H9 (cell line): ENCODE results near the gene ARHGAP1. TPM values are rescaled to one million over a fixed set of nuclear protein-coding genes. Genes with fewer than 3 reads are reported as not detected.

Source experiments
- DNase-seq: peaks from one replicate; pipeline ENCODE4 v3.0.0-alpha.2; 2017
- H2AFZ ChIP-seq: one replicate; pipeline ENCODE4 v1.6.1; 2013; ENCODE audit warnings: mild to moderate bottlenecking, low read length, control low read depth, moderate library complexity
- H2AK5ac ChIP-seq: 2 replicates; pipeline ENCODE4 v1.6.1; 2013; ENCODE audit warnings: low read length, control low read depth, mixed read lengths; ENCODE audit not compliant: insufficient read length
- H2BK120ac ChIP-seq: one replicate; pipeline ENCODE4 v1.6.1; 2013; ENCODE audit warnings: low read depth, mild to moderate bottlenecking, low read length, control low read depth, inconsistent platforms; ENCODE audit not compliant: poor library complexity, severe bottlenecking
- H2BK12ac ChIP-seq: 2 replicates; pipeline ENCODE4 v1.6.1; 2013; ENCODE audit warnings: low read length, control low read depth, mixed read lengths, low read depth; ENCODE audit not compliant: insufficient read length
- H2BK15ac ChIP-seq: 2 replicates; pipeline ENCODE4 v1.6.1; 2013; ENCODE audit warnings: low read depth, low read length, control low read depth
- H2BK20ac ChIP-seq: one replicate; pipeline ENCODE4 v1.6.1; 2013; ENCODE audit warnings: low read depth, mild to moderate bottlenecking, low read length, control low read depth, inconsistent platforms; ENCODE audit not compliant: poor library complexity, severe bottlenecking
- H2BK5ac ChIP-seq: 2 replicates; pipeline ENCODE4 v1.6.1; 2013; ENCODE audit warnings: low read length, control low read depth, mixed read lengths; ENCODE audit not compliant: insufficient read length
- H3K14ac ChIP-seq: 2 replicates; pipeline ENCODE4 v1.6.1; 2013; ENCODE audit warnings: low read length, control low read depth; ENCODE audit not compliant: insufficient read depth
- H3K18ac ChIP-seq: 2 replicates; pipeline ENCODE4 v1.6.1; 2013; ENCODE audit warnings: low read depth, mild to moderate bottlenecking, mixed read lengths, low read length, control low read depth; ENCODE audit not compliant: insufficient read length
- H3K23ac ChIP-seq: 2 replicates; pipeline ENCODE4 v1.6.1; 2013; ENCODE audit warnings: low read length, control low read depth, mixed read lengths, low read depth; ENCODE audit not compliant: insufficient read length
- H3K23me2 ChIP-seq: 2 replicates; pipeline ENCODE4 v1.6.1; 2013; ENCODE audit warnings: low read depth, mild to moderate bottlenecking, mixed read lengths, low read length, control low read depth; ENCODE audit not compliant: insufficient read length, poor library complexity, severe bottlenecking
- H3K27ac ChIP-seq: 2 replicates; pipeline ENCODE4 v1.5.1; 2013; ENCODE audit warnings: low read length, control low read depth, mixed read lengths, low read depth; ENCODE audit not compliant: insufficient read length
- H3K27me3 ChIP-seq: 2 replicates; pipeline ENCODE4 v1.6.1; 2013; ENCODE audit warnings: low read length, control low read depth, inconsistent platforms; ENCODE audit not compliant: insufficient read depth
- H3K4ac ChIP-seq: 2 replicates; pipeline ENCODE4 v1.6.1; 2013; ENCODE audit warnings: low read depth, mild to moderate bottlenecking, control low read depth, inconsistent platforms, low read length, moderate library complexity
- H3K4me1 ChIP-seq: 2 replicates; pipeline ENCODE4 v1.6.1; 2013; ENCODE audit warnings: low read length, control low read depth, inconsistent platforms; ENCODE audit not compliant: insufficient read depth
- H3K4me2 ChIP-seq: 2 replicates; pipeline ENCODE4 v1.6.1; 2013; ENCODE audit warnings: low read length, control low read depth, mixed read lengths; ENCODE audit not compliant: insufficient read length, insufficient read depth
- H3K56ac ChIP-seq: 2 replicates; pipeline ENCODE4 v1.6.1; 2013; ENCODE audit warnings: low read depth, mild to moderate bottlenecking, mixed read lengths, low read length, control low read depth; ENCODE audit not compliant: insufficient read length
- H3K79me1 ChIP-seq: 2 replicates; pipeline ENCODE4 v1.6.1; 2013; ENCODE audit warnings: low read depth, mild to moderate bottlenecking, moderate library complexity, low read length, control low read depth, inconsistent platforms; ENCODE audit not compliant: insufficient read depth, poor library complexity, severe bottlenecking
- H3K79me2 ChIP-seq: 2 replicates; pipeline ENCODE4 v1.6.1; 2013; ENCODE audit warnings: low read length, control low read depth, inconsistent platforms; ENCODE audit not compliant: insufficient read depth
- H3K9ac ChIP-seq: 2 replicates; pipeline ENCODE4 v1.6.1; 2013; ENCODE audit warnings: low read length, control low read depth, mixed read lengths; ENCODE audit not compliant: insufficient read length; ENCODE audit errors: extremely low read depth
- H3K9me3 ChIP-seq: one replicate; pipeline ENCODE4 v1.6.1; 2013; ENCODE audit warnings: low read depth, low read length, inconsistent platforms; ENCODE audit not compliant: control insufficient read depth
- H3T11ph ChIP-seq: one replicate; pipeline ENCODE4 v1.6.1; 2013; ENCODE audit warnings: mild to moderate bottlenecking, low read length, control low read depth, inconsistent platforms
- H4K20me1 ChIP-seq: one replicate; pipeline ENCODE4 v1.6.1; 2013; ENCODE audit not compliant: control insufficient read depth, insufficient read length, insufficient read depth
- H4K5ac ChIP-seq: 2 replicates; pipeline ENCODE4 v1.6.1; 2013; ENCODE audit warnings: low read depth, mild to moderate bottlenecking, mixed read lengths, low read length, control low read depth; ENCODE audit not compliant: insufficient read length
- H4K8ac ChIP-seq: replicated peaks from 2 replicates; pipeline ENCODE4 v1.6.1; 2013; ENCODE audit warnings: low read length, control low read depth, mixed read lengths, low read depth; ENCODE audit not compliant: insufficient read length
- H4K91ac ChIP-seq: 2 replicates; pipeline ENCODE4 v1.6.1; 2013; ENCODE audit warnings: low read depth, mild to moderate bottlenecking, moderate library complexity, mixed read lengths, low read length, control low read depth; ENCODE audit not compliant: insufficient read length
- H3K27ac Mint-ChIP-seq, 3 experiments: 2 replicates in 2 of 3; 3 replicates in 1 of 3; pipeline ENCODE4 v1.8.0; 2020 to 2021; ENCODE audit warnings: mixed read lengths in 3 of 3, mild to moderate bottlenecking in 1 of 3, moderate library complexity in 1 of 3
- H3K27me3 Mint-ChIP-seq: 2 replicates; pipeline ENCODE4 v1.8.0; 2021; ENCODE audit warnings: low read depth, mild to moderate bottlenecking, moderate library complexity, mixed read lengths
- H3K36me3 Mint-ChIP-seq, 3 experiments: 2 replicates in 2 of 3; 3 replicates in 1 of 3; pipeline ENCODE4 v1.8.0; 2020 to 2021; ENCODE audit warnings: low read depth in 3 of 3, mixed read lengths in 3 of 3; ENCODE audit not compliant: insufficient read depth in 1 of 3
- H3K4me1 Mint-ChIP-seq, 2 experiments: 2 replicates each; pipeline ENCODE4 v1.8.0; 2020; ENCODE audit warnings: mixed read lengths in 2 of 2
- H3K4me3 Mint-ChIP-seq, 2 experiments: 2 replicates in 1 of 2; 3 replicates in 1 of 2; pipeline ENCODE4 v1.8.0; 2020 to 2021; ENCODE audit warnings: mild to moderate bottlenecking in 2 of 2, mixed read lengths in 2 of 2, moderate library complexity in 1 of 2
- H3K9me3 Mint-ChIP-seq, 2 experiments: 2 replicates in 1 of 2; 3 replicates in 1 of 2; pipeline ENCODE4 v1.8.0; 2020; ENCODE audit warnings: mild to moderate bottlenecking in 2 of 2, mixed read lengths in 2 of 2, moderate library complexity in 1 of 2
- WGBS: extraction: QIAGEN DNeasy Blood & Tissue Kit; methylation state at CpG from one replicate; pipeline ENCODE4 v1.1.7; 2013; ENCODE audit warnings: missing lambda C conversion rate, low lambda C conversion rate, mixed read lengths; ENCODE audit not compliant: insufficient read length; ENCODE audit errors: extremely low coverage; 5-methylcytosine and 5-hydroxymethylcytosine counted together
- total RNA-seq: library from RNA; stranded (reverse); gene quantifications from 2 replicates; pipeline ENCODE4 v1.2.1, GENCODE V29; 2021
- TF ChIP-seq, protein P1 (sequence below): fragments of 200-600 bp; sonication (generic); conservative IDR thresholded peaks from 3 replicates; pipeline ENCODE4 v1.8.0; 2021; ENCODE audit warnings: antibody characterized with exemption, mild to moderate bottlenecking

The ARHGAP1 gene
- total RNA-seq, 1 experiment from 2014 or later = 45.3 TPM

- Histone ChIP-seq H2AFZ (no peak overlapping the region), H2BK12ac (no peak overlapping the region), H3K4me1 (no peaks in the 10 kb centered on the region), H3K56ac (no peak overlapping the region), H3K9ac (no peak overlapping the region), H3K27me3 (no peaks in the 10 kb centered on the region), H4K20me1 (no peaks in the 10 kb centered on the region), H3T11ph (no peak overlapping the region), H3K14ac (no peak overlapping the region), H3K79me1 (no peaks in the 10 kb centered on the region), H3K79me2 (no peaks in the 10 kb centered on the region), H3K4me2 (no peak overlapping the region), H3K27ac (no peak overlapping the region), H2BK120ac (no peak overlapping the region), H2BK20ac (no peak overlapping the region), H3K23ac (no peak overlapping the region), H3K9me3 (no peaks in the 10 kb centered on the region), H2BK15ac (no peak overlapping the region), H2AK5ac (no peak overlapping the region), H3K23me2 (no peaks in the 10 kb centered on the region), H4K8ac (no peak overlapping the region), H2BK5ac (no peak overlapping the region), H3K4ac (no peak overlapping the region), H3K18ac (no peak overlapping the region), H4K91ac (no peak overlapping the region), H4K5ac (no peak overlapping the region)
- TF ChIP-seq, protein P1, sequence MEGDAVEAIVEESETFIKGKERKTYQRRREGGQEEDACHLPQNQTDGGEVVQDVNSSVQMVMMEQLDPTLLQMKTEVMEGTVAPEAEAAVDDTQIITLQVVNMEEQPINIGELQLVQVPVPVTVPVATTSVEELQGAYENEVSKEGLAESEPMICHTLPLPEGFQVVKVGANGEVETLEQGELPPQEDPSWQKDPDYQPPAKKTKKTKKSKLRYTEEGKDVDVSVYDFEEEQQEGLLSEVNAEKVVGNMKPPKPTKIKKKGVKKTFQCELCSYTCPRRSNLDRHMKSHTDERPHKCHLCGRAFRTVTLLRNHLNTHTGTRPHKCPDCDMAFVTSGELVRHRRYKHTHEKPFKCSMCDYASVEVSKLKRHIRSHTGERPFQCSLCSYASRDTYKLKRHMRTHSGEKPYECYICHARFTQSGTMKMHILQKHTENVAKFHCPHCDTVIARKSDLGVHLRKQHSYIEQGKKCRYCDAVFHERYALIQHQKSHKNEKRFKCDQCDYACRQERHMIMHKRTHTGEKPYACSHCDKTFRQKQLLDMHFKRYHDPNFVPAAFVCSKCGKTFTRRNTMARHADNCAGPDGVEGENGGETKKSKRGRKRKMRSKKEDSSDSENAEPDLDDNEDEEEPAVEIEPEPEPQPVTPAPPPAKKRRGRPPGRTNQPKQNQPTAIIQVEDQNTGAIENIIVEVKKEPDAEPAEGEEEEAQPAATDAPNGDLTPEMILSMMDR = no peak
- no peak overlapping the region for H3K27ac Mint-ChIP-seq
- peaks cover 17 to 22% (median 19%) of the 10 kb centered on the region in 3 experiments; a peak in 6 of 7 replicates for H3K36me3 Mint-ChIP-seq
- WGBS = no CpG with 5 or more reads among the region's 11 CpGs
- no peak for DNase-seq
- peaks cover 6 to 8% of the 10 kb centered on the region in 2 experiments for H3K4me1 Mint-ChIP-seq
- H3K4me3 Mint-ChIP-seq = no peak overlapping the region
- H3K27me3 Mint-ChIP-seq = no peaks in the 10 kb centered on the region; the same call in 1 of the 2 replicates
- H3K9me3 Mint-ChIP-seq = no peaks in the 10 kb centered on the region; a peak in 1 of 5 replicates
These were observed 37.3 kb upstream of the ARHGAP1 start for GRCh38 chr11:46737699-46738098.
